HUDEP-2 (cell line): ENCODE measurements around the gene LCAT.
"Not testable (repeated sequence)": the region's sequence is repeated elsewhere in the genome, so short reads cannot be mapped to it uniquely, and the experiment has no call there.

Source experiments
- DNase-seq, 76 experiments: peaks; one replicate each; lab custom pipeline; 2025; ENCODE audit not compliant: unreplicated experiment in 76 of 76; lab: John Stamatoyannopoulos, UW

The LCAT gene

DNA sequence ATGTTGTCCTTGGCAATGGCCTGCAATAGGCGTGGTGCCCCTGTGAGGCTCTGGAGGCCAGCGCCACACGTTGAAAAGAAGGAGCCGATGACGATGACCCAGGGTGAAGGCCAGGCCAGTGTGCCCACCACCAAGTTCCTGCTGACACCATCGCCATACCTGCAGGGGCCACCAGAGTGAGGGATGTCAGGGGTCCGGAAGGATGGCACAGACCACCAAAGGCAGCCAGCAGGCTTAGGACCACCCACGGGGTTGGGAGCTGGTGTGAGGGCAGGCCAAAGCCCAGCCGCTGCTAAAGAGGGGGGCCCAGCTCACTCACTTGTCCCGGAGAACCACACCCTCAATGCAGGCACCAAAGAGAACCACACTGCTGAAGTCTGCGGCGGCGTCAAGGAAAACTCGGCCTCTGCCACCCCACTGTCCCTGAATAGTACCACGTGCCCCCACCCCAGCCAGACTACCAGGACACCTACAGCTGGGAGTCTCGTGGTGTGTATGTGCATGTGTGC lies 6.5 kb upstream of the LCAT start:
- DNase-seq, result no peak

DNA sequence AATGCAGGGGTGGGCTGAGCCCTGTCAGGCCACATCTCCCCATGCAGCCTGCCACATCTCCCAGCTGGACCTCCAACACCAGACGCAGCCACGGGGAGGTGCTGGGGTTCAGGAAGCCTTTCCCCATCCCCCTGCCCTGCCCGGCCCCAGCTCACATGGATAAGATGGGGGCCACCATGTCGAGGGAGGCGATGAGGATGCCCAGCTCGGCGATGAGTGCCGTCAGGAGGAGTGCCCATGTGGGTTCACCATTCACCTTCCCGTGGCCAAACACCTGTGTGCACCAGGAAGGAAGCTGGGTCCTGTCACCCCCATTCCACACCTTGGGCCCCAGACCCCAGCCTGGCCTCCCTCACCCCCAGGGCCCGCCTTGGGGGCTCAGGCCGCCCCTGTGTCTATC lies 5.7 kb upstream of the LCAT start:
- DNase-seq, result no peak

DNA sequence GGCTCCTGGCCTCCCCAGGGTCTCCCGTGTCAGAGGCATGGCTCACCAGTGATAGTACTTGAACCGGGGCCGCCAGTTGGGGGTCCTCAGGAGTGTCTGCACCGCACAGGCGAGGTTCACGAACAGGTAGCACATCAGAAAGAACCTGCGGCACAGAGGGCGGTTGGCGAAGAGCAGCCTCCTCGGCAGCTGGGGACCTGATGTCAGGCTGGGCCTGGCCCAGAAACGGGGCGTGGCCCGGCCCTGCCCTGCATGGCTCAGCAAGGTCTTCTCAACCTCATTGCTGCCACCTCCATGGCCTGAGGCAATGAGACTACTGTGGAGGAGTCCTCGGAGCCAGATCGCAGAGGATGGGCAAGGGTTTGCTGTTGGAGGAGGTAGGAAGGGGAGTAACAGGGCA lies 4.1 kb upstream of the LCAT start:
- peak in 12 of 76 experiments; percentile 8 to 40 (median 18) for DNase-seq

DNA sequence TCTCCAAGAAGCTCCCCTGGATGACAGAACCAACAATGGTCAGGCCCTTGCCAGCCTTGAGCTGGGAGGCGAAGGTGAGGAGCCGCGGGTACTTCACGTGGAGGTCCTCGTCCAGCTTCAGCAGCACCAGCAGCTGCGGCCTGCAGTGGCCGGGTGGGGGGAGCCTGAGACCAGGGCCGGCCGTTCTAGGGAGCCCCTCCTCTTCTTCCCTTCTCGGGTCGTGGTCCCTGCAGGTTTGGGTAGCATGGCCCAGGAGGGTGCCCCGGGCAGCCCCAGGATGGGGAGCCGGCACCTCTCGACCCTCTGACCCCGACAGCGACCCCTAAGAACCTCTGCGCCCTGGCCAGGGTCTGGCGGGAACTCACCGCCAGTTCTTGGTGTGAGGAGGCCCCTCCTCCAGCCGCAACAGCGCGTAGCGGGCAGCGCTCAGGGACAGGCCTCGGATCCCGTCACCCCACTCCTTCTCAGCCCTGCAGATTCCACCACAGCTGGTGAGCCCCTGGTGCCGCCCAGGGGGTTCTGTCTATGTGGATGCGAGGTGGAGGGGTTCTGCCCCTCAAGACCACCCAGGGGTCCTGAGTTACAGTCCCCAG lies 3.1 kb upstream of the LCAT start:
- DNase-seq, result no peak

DNA sequence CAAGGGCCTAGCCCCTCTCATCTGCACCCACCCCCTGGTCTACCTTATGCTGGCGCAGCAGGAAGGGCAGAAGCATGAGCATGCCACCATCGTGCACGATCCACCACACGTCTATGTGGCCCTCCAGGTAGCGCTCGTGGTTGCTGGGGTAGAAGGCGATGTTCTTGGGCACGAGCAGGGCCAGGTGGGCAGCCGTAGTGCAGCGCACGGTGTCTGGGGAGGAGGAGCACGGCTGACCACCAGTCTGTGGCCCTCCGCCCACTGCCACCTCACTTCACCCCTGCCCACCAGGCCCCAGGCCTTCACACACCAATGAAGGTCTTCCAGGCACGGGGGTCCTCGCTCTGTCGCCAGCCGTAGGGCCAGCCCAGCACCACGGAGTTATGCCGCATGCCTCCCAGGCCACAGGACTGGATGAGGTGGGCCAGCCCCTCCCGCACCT lies 2.2 kb upstream of the LCAT start:
- no peak for DNase-seq

DNA sequence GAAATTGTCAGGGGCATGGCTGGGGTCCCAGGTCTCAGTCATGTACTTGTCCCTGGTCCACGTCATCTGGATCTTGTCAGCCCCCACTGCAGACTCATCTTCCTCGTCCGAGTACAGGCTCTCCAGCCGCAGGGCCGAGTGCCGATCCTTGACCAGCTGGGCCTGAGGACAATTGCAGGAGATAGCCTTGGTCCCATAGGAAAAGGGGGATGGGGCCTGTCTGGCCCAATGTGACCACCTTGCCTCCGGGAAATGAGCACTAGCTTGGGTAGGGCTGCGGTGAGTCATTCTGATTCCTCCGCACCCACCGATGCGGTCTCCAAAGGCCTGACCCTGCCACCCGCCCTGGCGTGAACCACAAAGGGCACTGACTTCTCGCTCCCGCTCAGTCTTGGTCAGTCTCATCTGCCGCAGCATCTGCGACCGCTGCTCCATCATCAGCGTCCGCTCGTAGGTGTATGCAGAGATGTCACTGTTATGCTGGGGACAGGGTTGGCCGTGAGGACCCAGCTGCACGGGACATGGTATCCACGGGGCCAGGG lies 1.5 kb upstream of the LCAT start:
- DNase-seq, result no peak

DNA sequence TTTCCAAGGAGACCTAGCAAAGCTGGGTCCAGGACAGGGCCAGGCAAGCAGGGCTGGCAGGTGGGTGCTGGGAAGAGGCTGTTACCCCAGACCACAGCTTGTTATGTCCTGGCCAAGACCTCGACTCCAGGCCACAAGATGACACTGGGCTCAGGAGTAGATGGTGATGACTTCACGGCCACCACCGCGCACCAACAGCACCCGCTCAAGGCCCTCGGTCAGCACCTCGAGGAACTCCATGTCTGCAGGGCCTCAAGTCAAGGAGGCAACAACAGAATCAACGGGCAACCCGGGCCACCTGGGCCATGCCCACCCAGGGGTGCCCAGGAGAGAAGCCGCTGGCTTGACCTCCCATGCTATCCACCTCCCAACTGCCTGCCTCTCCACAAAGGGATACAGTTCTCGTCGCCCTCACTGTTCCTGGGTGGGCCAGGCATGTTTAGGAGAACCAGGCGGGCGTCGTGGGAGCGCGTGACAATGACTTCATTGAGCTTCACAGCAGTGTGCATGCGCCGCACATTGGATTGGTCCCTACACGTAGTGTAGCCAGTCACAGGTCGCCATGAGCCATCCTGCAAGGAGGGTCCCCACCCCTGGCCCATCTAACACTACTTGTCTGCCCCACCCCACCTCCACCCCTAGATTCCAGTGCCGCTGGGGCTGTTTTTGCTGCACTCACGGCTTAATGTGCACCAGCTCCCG lies 921 bp upstream of the LCAT start:
- DNase-seq, result no peak

DNA sequence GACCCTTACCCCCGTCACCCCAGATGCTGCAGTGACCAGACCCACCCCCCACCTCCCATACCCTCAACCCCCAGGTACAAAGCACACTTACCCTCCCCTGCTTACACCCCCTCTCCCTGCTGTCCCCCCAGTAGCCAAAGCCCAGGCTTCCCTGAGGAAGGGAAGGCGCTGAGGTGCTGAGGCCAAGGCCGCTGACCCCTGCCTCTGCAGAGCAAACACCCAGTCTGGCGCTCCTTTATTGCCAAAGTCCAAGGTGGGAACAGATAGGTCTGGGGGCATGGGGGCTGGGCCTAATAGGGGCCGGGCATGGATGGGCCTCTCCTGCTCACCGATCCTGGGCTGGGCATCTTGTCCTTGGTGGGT lies 683 bp downstream of the LCAT start:
- no peak for DNase-seq

DNA sequence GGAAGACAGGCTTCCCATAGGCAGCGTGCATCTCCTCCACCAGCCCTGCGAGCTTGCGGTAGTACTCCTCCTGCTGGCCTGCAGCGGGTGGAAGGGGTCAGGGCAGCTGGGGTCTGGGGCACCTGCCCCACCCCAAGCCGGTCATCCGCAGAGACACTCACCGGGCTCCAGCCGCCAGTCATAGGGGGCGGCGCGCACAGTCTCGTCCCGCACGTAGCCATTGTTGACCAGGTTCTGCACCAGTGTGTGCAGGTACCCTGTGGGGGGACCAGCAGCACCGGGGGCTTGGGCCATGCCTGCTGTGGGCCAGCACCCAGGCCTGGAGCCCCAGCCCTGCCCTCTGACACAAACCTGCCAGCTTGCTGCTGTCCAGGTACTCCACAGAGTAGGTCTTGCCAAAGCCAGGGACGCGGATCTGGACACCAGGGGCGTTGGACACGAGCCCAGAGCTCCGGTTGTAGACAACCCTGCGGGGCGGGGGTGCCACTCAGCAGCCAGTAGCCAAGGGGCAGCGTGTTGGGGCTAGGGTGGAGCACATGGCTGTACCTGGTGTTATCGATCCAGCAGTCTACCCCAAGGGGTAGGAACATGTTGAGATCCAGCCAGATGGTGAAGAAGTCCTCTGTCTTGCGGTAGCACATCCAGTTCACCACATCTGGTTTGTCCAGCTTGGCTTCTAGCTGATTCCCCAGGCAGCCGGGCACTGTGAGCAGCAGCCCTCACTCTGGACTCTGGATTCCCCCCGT lies 1.2 kb downstream of the LCAT start:
- DNase-seq, result no peak

DNA sequence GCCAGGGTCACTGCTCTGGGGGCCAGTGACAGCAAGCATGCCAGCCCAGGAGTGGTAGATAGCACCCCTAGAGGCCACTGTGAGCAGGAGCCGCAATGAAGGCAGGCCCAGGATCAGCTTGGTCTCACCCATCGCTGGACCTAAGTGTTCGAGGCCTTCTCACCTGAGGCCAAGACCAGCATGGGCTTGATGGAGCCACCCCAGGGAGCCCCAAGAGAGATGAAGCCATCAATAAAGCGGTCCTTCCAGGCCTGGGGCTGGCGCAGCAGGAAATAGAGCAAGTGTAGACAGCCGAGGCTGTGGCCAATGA lies 1.8 kb downstream of the LCAT start:
- peak in 36 of 76 experiments; percentile 10 to 65 (median 28) for DNase-seq

DNA sequence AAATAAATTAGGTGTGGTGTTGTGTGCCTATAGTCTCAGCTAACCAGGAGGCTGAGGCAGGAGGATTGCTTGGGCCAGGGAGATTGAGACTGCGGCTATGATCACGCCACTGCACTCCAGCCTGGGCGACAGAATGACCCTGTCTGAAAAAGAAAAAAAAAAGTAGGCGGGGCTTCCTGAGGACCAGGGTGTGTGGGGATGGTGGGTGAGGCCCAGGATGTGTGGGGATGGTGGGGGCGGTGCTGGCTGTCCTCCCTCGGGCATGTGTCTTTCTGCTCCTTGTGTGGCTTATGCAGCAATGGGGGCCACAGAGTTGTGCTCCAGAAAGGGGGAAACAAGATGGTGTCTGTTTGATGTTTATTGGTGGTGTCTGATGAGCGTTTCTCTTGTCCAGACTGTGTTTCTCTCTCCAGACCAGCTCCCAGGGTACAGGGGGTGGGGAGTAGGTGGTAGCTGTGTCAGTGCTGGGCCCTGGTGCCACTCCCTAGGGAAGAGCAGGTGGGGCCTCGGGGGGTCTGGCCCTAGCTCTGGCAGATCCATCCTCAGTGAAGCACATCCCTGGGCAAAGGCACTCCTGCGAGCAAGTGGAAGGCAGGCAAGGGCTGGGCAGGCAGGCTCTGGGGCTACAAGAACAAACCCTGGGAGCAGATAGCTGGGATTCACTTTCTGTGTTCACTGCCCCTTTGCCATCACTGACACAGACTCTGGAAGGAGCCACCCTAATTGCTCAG lies 2.3 kb downstream of the LCAT start:
- DNase-seq, result peak in 10 of 76 experiments; percentile 9 to 41 (median 18)

DNA sequence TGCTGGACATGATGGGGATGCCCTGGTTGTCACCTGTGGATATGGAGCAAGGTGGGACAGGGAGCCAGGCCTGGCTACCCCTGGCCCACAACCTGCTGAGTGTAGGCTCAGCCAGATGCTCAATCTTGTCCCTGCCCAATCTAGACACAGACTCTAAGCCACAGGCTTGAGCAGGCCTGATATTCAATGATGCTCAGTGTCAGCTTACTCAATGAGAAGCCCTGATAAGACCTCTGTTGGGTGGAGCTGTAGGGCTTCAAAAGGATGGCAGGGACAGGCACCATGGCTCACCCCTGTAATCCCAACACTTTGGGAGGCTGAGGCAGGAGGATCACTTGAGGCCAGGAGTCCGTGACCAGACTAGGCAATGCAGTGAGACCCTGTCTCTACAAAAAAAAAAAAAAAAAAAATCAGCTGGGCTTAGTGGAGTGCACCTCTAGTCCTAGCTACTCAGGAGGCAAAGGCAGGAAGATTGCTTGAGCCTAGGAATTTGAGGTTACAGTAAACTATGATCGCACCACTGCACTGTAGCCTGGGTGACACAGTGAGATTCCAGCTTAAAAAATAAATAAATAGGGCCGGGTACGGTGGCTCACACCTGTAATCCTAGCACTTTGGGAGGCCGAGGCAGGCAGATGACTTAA lies 3.4 kb downstream of the LCAT start:
- peak in 22 of 76 experiments; percentile 6 to 48 (median 24) for DNase-seq

DNA sequence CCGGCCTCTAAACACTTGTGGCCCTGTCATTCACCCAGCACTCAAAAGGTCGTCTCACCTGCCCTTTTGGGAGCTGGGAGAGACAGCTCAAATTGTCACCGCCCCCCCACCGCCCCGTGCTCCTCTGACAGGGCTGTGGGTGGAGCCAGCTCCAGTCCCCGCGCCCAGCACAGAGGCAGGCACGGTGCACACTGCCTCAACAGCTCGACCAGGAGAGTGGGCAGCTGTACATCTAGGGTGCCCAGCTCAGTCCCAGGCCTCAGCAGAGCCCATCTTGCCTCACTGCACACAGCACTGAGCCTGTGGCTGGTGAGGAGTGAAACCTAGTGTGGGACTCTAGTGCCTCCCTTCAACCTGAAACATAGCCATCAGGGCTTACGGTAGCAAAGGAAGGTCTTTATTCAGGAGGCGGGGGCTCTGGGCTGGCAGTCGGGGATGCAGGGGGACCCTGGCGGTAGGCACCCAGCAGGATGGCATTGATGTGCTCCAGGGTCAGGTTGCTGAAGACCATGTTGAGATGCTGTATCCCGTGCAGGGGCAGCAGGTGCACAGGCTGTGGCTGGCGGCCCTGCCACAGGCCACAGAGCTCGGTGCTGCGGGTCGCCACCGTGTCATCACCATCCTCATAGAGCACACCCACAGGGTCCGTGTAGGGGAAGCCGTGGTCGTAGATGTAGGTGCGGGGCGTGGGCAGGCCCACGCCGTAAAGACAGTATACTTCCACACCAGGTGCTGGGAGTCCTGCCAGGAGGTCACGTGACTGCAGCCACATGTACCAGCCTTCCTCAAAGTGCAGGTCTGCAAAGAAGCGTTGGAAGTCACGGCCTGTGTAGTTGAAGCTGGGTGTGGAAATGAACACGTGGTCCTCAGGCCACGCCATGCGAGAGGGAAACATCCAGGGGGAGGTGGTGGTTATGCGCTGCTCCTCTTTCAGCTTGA lies 4.1 kb downstream of the LCAT start:
- peak in 3 of 76 experiments; percentile 11 to 25 (median 14) for DNase-seq

DNA sequence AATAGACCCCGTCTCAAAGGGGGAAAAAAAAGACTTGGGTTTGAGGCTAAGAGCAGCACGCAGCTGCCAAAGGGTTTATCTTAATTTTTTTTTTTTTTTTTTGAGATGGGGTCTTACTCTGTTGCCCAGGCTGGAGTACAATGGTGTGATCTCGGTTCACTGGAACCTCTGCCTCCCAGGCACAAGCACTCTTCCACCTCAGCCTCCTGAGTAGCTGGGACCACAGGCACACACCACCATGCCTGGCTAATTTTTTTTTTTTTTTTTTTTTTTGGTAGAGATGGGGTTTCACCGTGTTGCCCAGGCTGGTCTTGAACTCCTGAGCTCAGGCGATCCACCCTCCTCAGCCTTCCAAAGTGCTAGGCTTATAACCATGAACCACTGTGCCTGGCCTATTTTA lies 6.2 kb downstream of the LCAT start:
- DNase-seq, result not testable (repeated sequence)

DNA sequence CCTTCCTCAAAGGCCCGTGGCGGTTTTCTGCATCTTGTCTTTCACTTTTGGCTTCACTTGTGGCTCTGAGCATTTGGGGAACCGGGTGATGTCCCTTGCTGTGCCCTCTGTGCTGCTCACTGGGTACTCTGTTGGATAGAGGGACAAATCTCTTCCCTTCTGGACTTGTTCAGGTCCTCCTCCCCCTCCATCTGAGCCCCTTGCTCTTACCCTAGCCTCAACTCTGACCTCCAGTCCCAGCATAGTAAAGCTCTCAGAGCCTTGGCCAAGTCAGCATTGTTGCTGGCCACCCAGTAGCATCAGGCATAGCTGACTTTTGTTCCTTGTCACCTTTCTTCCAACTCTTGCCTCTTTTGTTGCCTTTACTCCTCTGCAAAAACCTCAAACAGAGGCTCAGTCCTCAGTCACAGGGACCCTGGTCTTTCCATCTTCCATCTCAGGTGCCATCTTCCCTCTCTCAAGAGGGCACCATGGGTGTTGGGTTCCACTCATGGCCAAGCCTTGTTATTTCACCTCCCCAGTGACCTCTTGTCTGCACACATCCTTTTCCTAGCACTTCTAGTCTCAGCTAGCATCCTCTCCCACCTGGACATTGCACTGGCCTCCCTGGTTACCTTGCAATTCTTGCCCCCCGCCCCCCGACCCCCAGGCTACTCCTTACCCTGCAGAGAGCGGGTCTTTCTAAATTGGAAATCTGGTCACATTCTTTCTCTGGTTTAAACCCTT lies 6.9 kb downstream of the LCAT start:
- peak in 19 of 76 experiments; percentile 16 to 54 (median 33) for DNase-seq

DNA sequence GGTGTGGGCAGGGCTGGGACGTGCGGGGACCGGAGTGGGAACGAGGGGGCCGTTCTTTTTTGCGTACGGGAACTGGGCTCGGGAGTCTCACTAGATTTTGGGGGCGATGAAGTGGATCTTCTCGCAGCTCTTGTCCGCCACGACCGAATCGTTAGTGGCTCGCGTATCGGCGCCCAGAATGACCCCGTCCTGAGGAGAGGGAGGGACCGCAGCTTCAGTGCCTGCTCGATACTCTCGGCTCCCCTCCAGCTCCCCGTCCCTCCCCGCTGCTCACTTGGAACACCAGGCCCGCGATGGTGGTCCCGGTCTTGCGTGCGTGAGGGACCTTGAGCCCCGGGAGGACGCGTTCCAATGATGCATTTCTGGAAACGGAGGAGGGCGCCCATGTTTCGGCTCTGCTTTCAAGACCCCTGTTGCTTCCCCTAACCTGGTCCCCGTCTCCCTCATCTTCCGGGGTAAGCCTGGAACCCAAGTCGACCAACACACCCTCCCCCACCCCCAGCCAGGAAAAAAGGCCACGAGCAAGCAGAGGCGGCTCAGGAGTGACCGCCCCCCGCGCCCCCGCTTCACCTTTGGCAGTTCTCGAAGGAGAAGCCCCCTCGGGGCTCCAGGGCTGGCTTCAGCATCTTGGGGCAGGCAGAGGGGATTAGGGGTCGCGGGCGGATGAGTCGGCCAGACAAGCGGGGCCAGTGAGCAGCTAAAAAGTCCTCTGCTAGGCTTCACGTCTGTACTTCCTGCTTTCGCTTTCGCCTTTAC lies 7.6 kb downstream of the LCAT start, which contains the start of gene PSMB10:
TSS of gene PSMB10 (minus strand) at position 727 of the 756 bp plus-strand sequence. CDS start at position 626, 101 bp downstream.
- DNase-seq, result peak in 27 of 76 experiments; percentile 5 to 59 (median 37)

DNA sequence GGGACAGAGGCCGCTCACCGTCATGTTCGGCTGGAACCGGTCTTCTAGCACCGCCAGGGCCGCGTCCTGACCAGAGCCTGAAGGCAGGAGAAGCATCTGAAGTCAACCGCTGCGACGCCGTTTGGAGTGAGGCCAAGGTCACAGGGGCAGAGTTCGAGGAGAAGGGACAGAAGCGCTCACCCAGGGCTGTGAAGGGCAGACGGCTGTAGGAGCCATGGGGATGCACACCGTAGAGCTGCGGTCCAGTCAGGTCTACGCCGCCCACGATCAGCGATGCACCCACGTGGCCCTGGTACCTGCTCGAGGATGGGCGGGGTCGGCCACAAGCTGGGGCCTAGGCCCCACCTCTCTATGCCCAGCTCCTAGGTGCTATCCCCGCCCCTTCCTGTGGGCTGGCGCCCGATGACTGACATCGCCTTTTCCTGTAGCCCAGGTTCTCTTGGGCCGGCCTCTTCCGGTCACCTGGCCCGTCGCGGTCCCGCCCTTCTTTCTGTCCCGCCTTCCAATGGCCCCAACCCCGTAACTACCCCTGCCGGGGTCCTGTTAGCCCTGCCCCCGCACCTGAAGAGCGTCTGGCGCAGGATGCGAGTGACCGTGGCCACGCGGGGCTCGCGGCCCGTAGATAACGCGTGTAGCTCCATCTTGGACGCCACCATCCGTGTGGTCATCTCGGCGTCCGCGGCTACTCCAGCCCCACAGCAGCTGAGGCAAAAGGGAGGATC lies 8.4 kb downstream of the LCAT start:
- peak in 74 of 76 experiments; percentile 64 to 97 (median 92) for DNase-seq
